Stomach (tissue), 9 donors: ENCODE measurements around the gene RAET1G. TPM values are rescaled to one million over a fixed set of nuclear protein-coding genes. Genes with fewer than 3 reads are reported as not detected.
A peak's percentile ranks its signal among the peaks of the same experiment; 100 is the strongest.
"Not testable (repeated sequence)": the region's sequence is repeated elsewhere in the genome, so short reads cannot be mapped to it uniquely, and the experiment has no call there.

Source experiments
- DNase-seq, 2 donors: peaks; one replicate each; pipeline versions ENCODE4 v3.0.0 to v3.0.0-alpha.2; 2013 to 2019
- H3K27ac ChIP-seq, 5 donors: fragments of 200-600 bp in 4 of 5; sonication (generic) in 4 of 5; one replicate each; pipeline ENCODE4 v1.5.1; 2013 to 2019; ENCODE audit warnings: mild to moderate bottlenecking in 1 of 5, moderate library complexity in 1 of 5
- H3K27me3 ChIP-seq, 3 donors: fragments of 200-600 bp; sonication (generic); one replicate each; pipeline ENCODE4 v1.5.1; 2017 to 2019; ENCODE audit warnings: mixed run types in 1 of 3
- H3K36me3 ChIP-seq, 4 donors: fragments of 200-600 bp; sonication (generic); 1 replicate in 3 of 4; 2 replicates in 1 of 4; pipeline ENCODE4 v1.5.1; 2016 to 2019
- H3K4me1 ChIP-seq, 4 donors: fragments of 200-600 bp; sonication (generic); one replicate each; pipeline ENCODE4 v1.5.1; 2016 to 2019
- H3K4me3 ChIP-seq, 4 donors: fragments of 200-600 bp; sonication (generic) in 3 of 4; one replicate each; pipeline ENCODE4 v1.5.1; 2016 to 2019; ENCODE audit warnings: mild to moderate bottlenecking in 1 of 4
- H3K9me3 ChIP-seq, 4 donors: fragments of 200-600 bp; sonication (generic); one replicate each; pipeline ENCODE4 v1.5.1; 2016 to 2019
- CTCF ChIP-seq, 7 experiments: fragments of 450-650 bp in 4 of 7; fragments of 200-600 bp in 3 of 7; sonication (generic) in 3 of 7; IDR thresholded peaks; one replicate each; pipeline ENCODE4 v1.5.1; 2016 to 2019; ENCODE audit warnings: antibody characterized with exemption in 7 of 7, control low read depth in 2 of 7, mild to moderate bottlenecking in 1 of 7
- EP300 ChIP-seq: sonication (generic); formaldehyde crosslinking; IDR thresholded peaks from one replicate; pipeline ENCODE4 v1.6.1; 2017; ENCODE audit warnings: antibody characterized with exemption
- POLR2A ChIP-seq, 4 donors: fragments of 450-650 bp; IDR thresholded peaks; one replicate each; pipeline ENCODE4 v1.6.1; 2016; ENCODE audit warnings: antibody characterized with exemption in 4 of 4, control low read depth in 2 of 4, mild to moderate bottlenecking in 1 of 4, moderate library complexity in 1 of 4
- POLR2AphosphoS5 ChIP-seq, 3 donors: sonication (generic); formaldehyde crosslinking; IDR thresholded peaks; one replicate each; pipeline ENCODE4 v1.6.1; 2016; ENCODE audit warnings: antibody characterized with exemption in 3 of 3
- WGBS, 5 donors: extraction: QIAGEN DNeasy Blood & Tissue Kit in 3 of 5; methylation state at CpG; one replicate each; pipeline versions ENCODE4 v1.1.5 to v1.1.7; 2013 to 2018; 5-methylcytosine and 5-hydroxymethylcytosine counted together
- intact Hi-C: fragments of 100-400 bp; cut with DNase I; formaldehyde crosslinking; loops from one replicate; pipeline ENCODE4 v1.15.1; 2023; ENCODE audit warnings: low total_unique reads
- polyA plus RNA-seq, 3 donors: library from polyadenylated mRNA; stranded (reverse); fragments of 200-250 nt; gene quantifications; one replicate each; pipeline ENCODE4 v1.2.3, GENCODE V29; 2013
- total RNA-seq, 5 donors: library from RNA; depleted of rRNA; stranded (reverse); fragments of >200 nt; gene quantifications; one replicate each; pipeline versions ENCODE4 v1.1.0 to v1.2.3, GENCODE V29; 2014 to 2016
- donor health status: healthy with polysubstance abuse.
- donor health status: Bipolar disorder and iron deficiency.
- donor health status: healthy.

RAET1G gene
- total and polyA plus RNA-seq, 8 donors: 0.89 to 3.1 TPM; not detected in 6

GRCh38 chr6:149925253-149925973 lies 2.5 kb upstream of the RAET1G start:
- Histone ChIP-seq H3K27ac (peak overlapping the region in 3 of 5 donors; percentile 38 to 45 (median 39)), H3K4me1 (peaks cover 14 to 32% (median 29%) of the 10 kb centered on the region in 4 donors), H3K9me3 (no peaks in the 10 kb centered on the region), H3K4me3 (peak overlapping the region; percentile 44 to 60 (median 53)), H3K27me3 (peaks cover 0 to 73% (median 20%) of the 10 kb centered on the region in 3 donors), H3K36me3 (no peaks in the 10 kb centered on the region)
- peak in 1 of 2 donors; percentile 56 for DNase-seq
- intact Hi-C loops: loop anchor here (5.0 kb wide), 1 partner anchor 88 kb away; no protein-coding TSS in a partner anchor
- WGBS, 5 donors: 6 to 18% (median 10%) methylated on average over 15 to 34 of the region's 34 CpGs
- no peak for TF ChIP-seq POLR2A (IDR thresholded peaks at IDR 0.05)
- no peak for TF ChIP-seq CTCF (IDR thresholded peaks at IDR 0.05)
- TF ChIP-seq EP300: no peak
- TF ChIP-seq POLR2AphosphoS5 (IDR thresholded peaks at IDR 0.05): no peak

- Histone ChIP-seq H3K27me3 (peaks cover 0 to 68% (median 20%) of the 10 kb centered on the region in 3 donors), H3K27ac (no peak overlapping the region), H3K4me3 (no peak overlapping the region), H3K9me3 (no peaks in the 10 kb centered on the region), H3K36me3 (no peaks in the 10 kb centered on the region), H3K4me1 (peaks cover 14 to 32% (median 29%) of the 10 kb centered on the region in 4 donors)
- WGBS, 5 donors: 75 to 95% (median 76%) methylated on average over 4 of the region's 4 CpGs
- no peak for TF ChIP-seq EP300
- no peak for TF ChIP-seq POLR2A (IDR thresholded peaks at IDR 0.05)
- no peak for TF ChIP-seq CTCF (IDR thresholded peaks at IDR 0.05)
- TF ChIP-seq POLR2AphosphoS5 (IDR thresholded peaks at IDR 0.05): no peak
- intact Hi-C loops: loop anchor here (5.0 kb wide), 1 partner anchor 88 kb away; no protein-coding TSS in a partner anchor
- no peak for DNase-seq
These were observed 2.0 kb upstream of the RAET1G start for GRCh38 chr6:149924933-149925252.

GRCh38 chr6:149924206-149924932 lies 1.4 kb upstream of the RAET1G start:
- no peak overlapping the region for H3K4me3 ChIP-seq
- peaks cover 0 to 63% (median 17%) of the 10 kb centered on the region in 3 donors for H3K27me3 ChIP-seq
- intact Hi-C loops: no loop called here
- no peaks in the 10 kb centered on the region for H3K9me3 ChIP-seq
- TF ChIP-seq POLR2A (IDR thresholded peaks at IDR 0.05): no peak
- TF ChIP-seq POLR2AphosphoS5 (IDR thresholded peaks at IDR 0.05): no peak
- no peak for TF ChIP-seq EP300
- TF ChIP-seq CTCF (IDR thresholded peaks at IDR 0.05): no peak
- no peak overlapping the region for H3K27ac ChIP-seq
- H3K36me3 ChIP-seq: no peaks in the 10 kb centered on the region
- H3K4me1 ChIP-seq: peaks cover 14 to 32% (median 29%) of the 10 kb centered on the region in 4 donors
- 72 to 95% (median 81%) methylated on average over 5 to 9 of the region's 9 CpGs for WGBS, 5 donors
- DNase-seq: no peak

- intact Hi-C loops: no loop called here
- WGBS, 5 donors: 19 to 29% (median 22%) methylated on average over 33 of the region's 33 CpGs
- no peak overlapping the region for H3K27ac ChIP-seq
- H3K9me3 ChIP-seq: no peaks in the 10 kb centered on the region
- H3K4me1 ChIP-seq: peaks cover 14 to 32% (median 29%) of the 10 kb centered on the region in 4 donors
- peak overlapping the region; percentile 49 to 61 (median 55) for H3K4me3 ChIP-seq
- peaks cover 0 to 54% (median 7%) of the 10 kb centered on the region in 3 donors for H3K27me3 ChIP-seq
- H3K36me3 ChIP-seq: no peaks in the 10 kb centered on the region
- TF ChIP-seq CTCF (IDR thresholded peaks at IDR 0.05) (no peak), EP300 (no peak), POLR2AphosphoS5 (IDR thresholded peaks at IDR 0.05) (no peak), POLR2A (IDR thresholded peaks at IDR 0.05) (no peak)
- no peak for DNase-seq
These were observed 536 bp upstream of the RAET1G start for GRCh38 chr6:149923327-149923986.

- Histone ChIP-seq H3K4me1 (peaks cover 14 to 32% (median 29%) of the 10 kb centered on the region in 4 donors), H3K4me3 (peak overlapping the region in 1 of 4 donors; percentile 61), H3K27me3 (peaks cover 0 to 42% (median 6%) of the 10 kb centered on the region in 3 donors)
- intact Hi-C loops, H3K36me3 ChIP-seq, DNase-seq, H3K27ac ChIP-seq, H3K9me3 ChIP-seq: not testable (repeated sequence)
- WGBS, 5 donors: 26 to 46% (median 35%) methylated on average over 5 of the region's 5 CpGs
These were observed 830 bp downstream of the RAET1G start for GRCh38 chr6:149922091-149922490.
